IMR-90 (cell line): ENCODE measurements around the gene CNPY4. TPM values are rescaled to one million over a fixed set of nuclear protein-coding genes. Genes with fewer than 3 reads are reported as not detected.

Experiments
- ATAC-seq: fragments of 200-7000 bp; cut with Tn5 transposase; 2 replicates; pipeline ENCODE4 v1.9.1; 2020; ENCODE audit warnings: low read depth, mild to moderate bottlenecking, moderate library complexity
- BruUV-seq: library from RNA; stranded (reverse); fragments of 400-500 nt; replicated peaks from 2 replicates; lab custom pipeline; 2021; lab: Mats Ljungman, UMichigan
- CTCF ChIA-PET: fragments of 300-600 bp; formaldehyde crosslinking; extraction: SDS; loops from one replicate; lab custom pipeline; 2021; ENCODE audit warnings: antibody characterized with exemption; lab: Yijun Ruan, JAX
- POLR2A ChIA-PET: fragments of 300-600 bp; sonication (Branson Sonifier 250); formaldehyde crosslinking; loops from one replicate; lab custom pipeline; 2022; ENCODE audit warnings: antibody characterized with exemption; ENCODE audit not compliant: unreplicated experiment; lab: Charles Lee
- DNase-seq: peaks from one replicate; pipeline ENCODE4 v3.0.0; 2013
- H2AFZ ChIP-seq: replicated peaks from 2 replicates; pipeline ENCODE3; 2013; ENCODE audit warnings: low read length, mild to moderate bottlenecking; ENCODE audit not compliant: poor library complexity
- H2AK5ac ChIP-seq: 2 replicates; pipeline ENCODE4 v1.6.1; 2013; ENCODE audit warnings: low read depth, low read length, inconsistent platforms
- H2AK9ac ChIP-seq: replicated peaks from 2 replicates; pipeline ENCODE3; 2013; ENCODE audit warnings: mild to moderate bottlenecking, low read depth, low read length, moderate library complexity; ENCODE audit not compliant: poor library complexity
- H2BK120ac ChIP-seq: 2 replicates; pipeline ENCODE4 v1.6.1; 2013; ENCODE audit warnings: low read depth, low read length, inconsistent platforms
- H2BK15ac ChIP-seq: 3 replicates; pipeline ENCODE4 v1.6.1; 2013; ENCODE audit warnings: low read depth, low read length, inconsistent platforms
- H2BK20ac ChIP-seq: 2 replicates; pipeline ENCODE4 v1.6.1; 2013; ENCODE audit warnings: low read depth, mild to moderate bottlenecking, inconsistent platforms, low read length, moderate library complexity
- H2BK5ac ChIP-seq: 2 replicates; pipeline ENCODE4 v1.6.1; 2013; ENCODE audit warnings: mild to moderate bottlenecking, low read depth, low read length, inconsistent platforms; ENCODE audit not compliant: poor library complexity, severe bottlenecking
- H3K14ac ChIP-seq: replicated peaks from 2 replicates; pipeline ENCODE4 v1.6.1; 2013; ENCODE audit warnings: low read depth, low read length, inconsistent platforms
- H3K18ac ChIP-seq: 2 replicates; pipeline ENCODE4 v1.6.1; 2013; ENCODE audit warnings: low read depth, low read length, control low read depth
- H3K23ac ChIP-seq: 2 replicates; pipeline ENCODE4 v1.6.1; 2013; ENCODE audit warnings: low read depth, low read length, inconsistent platforms
- H3K27ac ChIP-seq: 2 replicates; pipeline ENCODE4 v1.5.1; 2013; ENCODE audit warnings: mild to moderate bottlenecking, control low read depth, low read length; ENCODE audit not compliant: insufficient read depth
- H3K27me3 ChIP-seq: 2 replicates; pipeline ENCODE4 v1.6.1; 2013; ENCODE audit warnings: low read length; ENCODE audit not compliant: control insufficient read depth, insufficient read depth
- H3K36me3 ChIP-seq: 2 replicates; pipeline ENCODE4 v1.6.1; 2013; ENCODE audit warnings: low read length, mixed read lengths; ENCODE audit not compliant: control insufficient read depth, insufficient read depth
- H3K4ac ChIP-seq: 2 replicates; pipeline ENCODE4 v1.6.1; 2013; ENCODE audit warnings: low read depth, low read length, inconsistent platforms
- H3K4me1 ChIP-seq: 2 replicates; pipeline ENCODE4 v1.6.1; 2013; ENCODE audit warnings: low read length, mixed read lengths; ENCODE audit not compliant: control insufficient read depth, insufficient read depth
- H3K4me2 ChIP-seq: 2 replicates; pipeline ENCODE4 v1.6.1; 2013; ENCODE audit warnings: low read depth, mild to moderate bottlenecking, control low read depth, low read length, moderate library complexity
- H3K4me3 ChIP-seq: 2 replicates; pipeline ENCODE4 v1.5.1; 2013; ENCODE audit warnings: low read depth, mild to moderate bottlenecking, control low read depth, low read length, moderate library complexity; ENCODE audit not compliant: insufficient read depth
- H3K56ac ChIP-seq: 2 replicates; pipeline ENCODE4 v1.6.1; 2013; ENCODE audit warnings: low read length, inconsistent platforms; ENCODE audit not compliant: insufficient read depth; ENCODE audit errors: extremely low read depth
- H3K79me1 ChIP-seq, 2 experiments: 2 replicates each; pipeline ENCODE4 v1.6.1; 2013; ENCODE audit warnings: low read length in 2 of 2, inconsistent platforms in 1 of 2, low read depth in 1 of 2
- H3K9ac ChIP-seq: 2 replicates; pipeline ENCODE4 v1.6.1; 2013; ENCODE audit warnings: low read depth, low read length, control low read depth
- H3K9me1 ChIP-seq: 2 replicates; pipeline ENCODE4 v1.6.1; 2013; ENCODE audit warnings: low read length, inconsistent platforms; ENCODE audit not compliant: insufficient read depth
- H3K9me3 ChIP-seq: 2 replicates; pipeline ENCODE4 v1.6.1; 2013; ENCODE audit warnings: low read length; ENCODE audit not compliant: control insufficient read depth, insufficient read depth
- H4K20me1 ChIP-seq: 2 replicates; pipeline ENCODE4 v1.6.1; 2013; ENCODE audit warnings: low read length, inconsistent platforms; ENCODE audit not compliant: insufficient read depth
- H4K5ac ChIP-seq: 2 replicates; pipeline ENCODE4 v1.6.1; 2013; ENCODE audit warnings: mild to moderate bottlenecking, low read depth, low read length, control low read depth
- H4K8ac ChIP-seq, 2 experiments: 2 replicates each; pipeline ENCODE4 v1.6.1; 2013; ENCODE audit warnings: low read depth in 2 of 2, low read length in 2 of 2, control low read depth in 1 of 2, inconsistent platforms in 1 of 2
- H4K91ac ChIP-seq: 2 replicates; pipeline ENCODE4 v1.6.1; 2013; ENCODE audit warnings: low read depth, low read length, inconsistent platforms; ENCODE audit not compliant: insufficient read depth
- CEBPB ChIP-seq: IDR thresholded peaks from 2 replicates; pipeline ENCODE4 v1.6.1; 2012; ENCODE audit warnings: low read depth, low read length, improper control_type of control experiment
- CHD1 ChIP-seq: IDR thresholded peaks from 2 replicates; pipeline ENCODE4 v1.6.1; 2012; ENCODE audit warnings: low read depth, low read length, improper control_type of control experiment
- MAZ ChIP-seq: IDR thresholded peaks from 2 replicates; pipeline ENCODE4 v1.6.1; 2012; ENCODE audit warnings: low read depth, mild to moderate bottlenecking, low read length, improper control_type of control experiment, moderate library complexity, borderline replicate concordance
- WGBS, 2 experiments: methylation state at CpG; one replicate each; pipeline versions ENCODE4 v1.1.5 to v1.1.7; 2013; ENCODE audit warnings: missing lambda C conversion rate in 2 of 2; ENCODE audit not compliant: insufficient read length in 1 of 2; ENCODE audit errors: extremely low coverage in 2 of 2; 5-methylcytosine and 5-hydroxymethylcytosine counted together
- dilution Hi-C: fragments of 300-500 bp; cut with HindIII; formaldehyde crosslinking; loops from one replicate; pipeline ENCODE4 v1.14.3; 2018; ENCODE audit warnings: low sequenced_read_pairs; ENCODE audit not compliant: unreplicated experiment
- in situ Hi-C: fragments of 300-500 bp; cut with MboI; formaldehyde crosslinking; loops from 3 replicates; pipeline ENCODE4 v1.14.3; 2019; ENCODE audit warnings: low sequenced_read_pairs, inconsistent platforms, mixed read lengths
- intact Hi-C: fragments of 100-400 bp; cut with micrococcal nuclease; formaldehyde crosslinking; loops from 2 replicates; pipeline ENCODE4 v1.10.0; 2022
- polyA plus RNA-seq, 3 experiments: library from polyadenylated mRNA; depleted of rRNA; stranded (reverse); fragments of >200 nt; gene quantifications; 2 replicates each; pipeline ENCODE4 v1.2.3, GENCODE V29; 2012; ENCODE audit warnings: low replicate concordance in 1 of 3
- total RNA-seq: library from RNA; depleted of rRNA; stranded (reverse); fragments of >200 nt; gene quantifications from 2 replicates; pipeline ENCODE4 v1.2.3, GENCODE V29; 2012

The CNPY4 gene
- total and polyA plus RNA-seq, 2 of the 4 experiments (the other 2 are of a cell fraction): 13.3 to 21.9 TPM

GRCh38 chr7:100085515-100085914 lies 33.9 kb upstream of the CNPY4 start:
- intact Hi-C loops: no loop called here
- no peak for ATAC-seq
- no TSS peak for BruUV-seq

More at GRCh38 chr7:100085515-100085914, 33.9 kb upstream of the CNPY4 start:
- no peak overlapping the region for H3K23ac ChIP-seq
- in situ Hi-C loops (no loop called here), dilution Hi-C loops (no loop called here)
- peak overlapping the region; percentile 13 for H3K27ac ChIP-seq
- no peaks in the 10 kb centered on the region for H3K9me3 ChIP-seq
- no peaks in the 10 kb centered on the region for H3K27me3 ChIP-seq
- no peak overlapping the region for H4K5ac ChIP-seq
- ChIA-PET POLR2A (no interaction called here), CTCF (no interaction called here)
- H2BK5ac ChIP-seq: peak overlapping the region; percentile 40
- H3K14ac ChIP-seq: peak overlapping the region; percentile 78
- peak overlapping the region; percentile 77 for H4K91ac ChIP-seq
- H3K79me1 ChIP-seq: peaks cover 6 to 34% of the 10 kb centered on the region in 2 experiments; a peak in 3 of 4 replicates
- H2BK15ac ChIP-seq: peak overlapping the region; percentile 85; the same call in 2 of the 3 replicates
- H3K4me3 ChIP-seq: no peak overlapping the region
- no peak overlapping the region for H3K9ac ChIP-seq
- peaks cover 3% of the 10 kb centered on the region for H3K36me3 ChIP-seq
- WGBS, 2 experiments: no CpG with 5 or more reads among the region's 3 CpGs
- H2BK20ac ChIP-seq: peak overlapping the region; percentile 94
- no peak overlapping the region for H3K4me2 ChIP-seq
- TF ChIP-seq CHD1: no peak
- peak; percentile 33; the same call in 1 of the 2 replicates for TF ChIP-seq CEBPB
- TF ChIP-seq MAZ: no peak
- no peak for DNase-seq
- peak overlapping the region; percentile 86 for H2AK5ac ChIP-seq
- peak overlapping the region in 1 of 2 experiments; percentile 68; a peak in 3 of 4 replicates for H4K8ac ChIP-seq
- H2AK9ac ChIP-seq: peak overlapping the region; percentile 60
- peak overlapping the region; percentile 95 for H2BK120ac ChIP-seq
- peak overlapping the region; percentile 62 for H2AFZ ChIP-seq
- peaks cover 21% of the 10 kb centered on the region for H3K4me1 ChIP-seq
- peak overlapping the region; percentile 98 for H3K4ac ChIP-seq
- 0 out of 2 replicates have a peak, but pooled peaks cover 2% of the 10 kb centered on the region for H4K20me1 ChIP-seq
- H3K18ac ChIP-seq: no peak overlapping the region
- H3K9me1 ChIP-seq: peaks cover 11% of the 10 kb centered on the region
- no peak overlapping the region for H3K56ac ChIP-seq
